ENCODE results near the gene ITGA6. TPM values are rescaled to one million over a fixed set of nuclear protein-coding genes. Genes with fewer than 3 reads are reported as not detected.

Gene ITGA6
- total and polyA plus RNA-seq, 2 experiments from 2014 or later: 16.7 to 64.8 TPM

- Histone ChIP-seq H3K27me3 (no peaks in the 10 kb centered on the region), H3K9me2 (replicated peaks; ENCODE audit: insufficient read depth) (no peaks in the 10 kb centered on the region), H3K4me1 (ENCODE audit: insufficient read depth) (peaks cover 20% of the 10 kb centered on the region), H3K4me3 (no peak overlapping the region), H3K27ac (no peak overlapping the region), H3K79me2 (no peaks in the 10 kb centered on the region), H3K4me2 (no peak overlapping the region), H3K9me3 (ENCODE audit: low read depth) (no peaks in the 10 kb centered on the region), H3K36me3 (replicated peaks; ENCODE audit: insufficient read depth, low read depth) (no peaks in the 10 kb centered on the region), H2AFZ (no peak overlapping the region), H4K20me1 (ENCODE audit: insufficient read depth, poor library complexity, severe bottlenecking) (no peaks in the 10 kb centered on the region)
- no peak for DNase-seq (ENCODE audit: low spot score)
- TF ChIP-seq CTCF (IDR thresholded peaks at IDR 0.05; ENCODE audit: poor library complexity) (no peak), EZH2phosphoT487 (IDR thresholded peaks at IDR 0.05; ENCODE audit: low read depth, severe bottlenecking, unreplicated experiment) (no peak), EZH2 (IDR thresholded peaks at IDR 0.05; ENCODE audit: borderline replicate concordance) (no peak)
These were observed 123.0 kb downstream of the ITGA6 start for GRCh38 chr2:172550419-172550818.

GRCh38 chr2:172551271-172551670 lies 123.9 kb downstream of the ITGA6 start:
- Histone ChIP-seq H3K4me3 (no peak overlapping the region), H3K4me1 (ENCODE audit: insufficient read depth) (peaks cover 20% of the 10 kb centered on the region), H3K9me3 (ENCODE audit: low read depth) (no peaks in the 10 kb centered on the region), H4K20me1 (ENCODE audit: insufficient read depth, poor library complexity, severe bottlenecking) (no peaks in the 10 kb centered on the region), H3K27ac (peak overlapping the region; percentile 30), H3K4me2 (peak overlapping the region; percentile 25), H2AFZ (no peak overlapping the region), H3K36me3 (replicated peaks; ENCODE audit: insufficient read depth, low read depth) (no peaks in the 10 kb centered on the region), H3K79me2 (no peaks in the 10 kb centered on the region), H3K27me3 (no peaks in the 10 kb centered on the region), H3K9me2 (replicated peaks; ENCODE audit: insufficient read depth) (no peaks in the 10 kb centered on the region)
- DNase-seq (ENCODE audit: low spot score): no peak
- TF ChIP-seq CTCF (IDR thresholded peaks at IDR 0.05; ENCODE audit: poor library complexity) (no peak), EZH2phosphoT487 (IDR thresholded peaks at IDR 0.05; ENCODE audit: low read depth, severe bottlenecking, unreplicated experiment) (no peak), EZH2 (IDR thresholded peaks at IDR 0.05; ENCODE audit: borderline replicate concordance) (no peak)

- H3K27ac ChIP-seq: peak overlapping the region; percentile 54
- TF ChIP-seq EZH2 (IDR thresholded peaks at IDR 0.05; ENCODE audit: borderline replicate concordance): no peak
- TF ChIP-seq CTCF (IDR thresholded peaks at IDR 0.05; ENCODE audit: poor library complexity): no peak
- no peak for TF ChIP-seq EZH2phosphoT487 (IDR thresholded peaks at IDR 0.05; ENCODE audit: low read depth, severe bottlenecking, unreplicated experiment)
- H2AFZ ChIP-seq: no peak overlapping the region
- H3K4me1 ChIP-seq (ENCODE audit: insufficient read depth): peaks cover 31% of the 10 kb centered on the region
- H4K20me1 ChIP-seq (ENCODE audit: insufficient read depth, poor library complexity, severe bottlenecking): no peaks in the 10 kb centered on the region
- H3K27me3 ChIP-seq: no peaks in the 10 kb centered on the region
- no peaks in the 10 kb centered on the region for H3K9me3 ChIP-seq (ENCODE audit: low read depth)
- peaks cover 10% of the 10 kb centered on the region for H3K79me2 ChIP-seq
- no peak overlapping the region for H3K4me3 ChIP-seq
- H3K9me2 ChIP-seq (replicated peaks; ENCODE audit: insufficient read depth): no peaks in the 10 kb centered on the region
- peak; percentile 49 for DNase-seq (ENCODE audit: low spot score)
- H3K36me3 ChIP-seq (replicated peaks; ENCODE audit: insufficient read depth, low read depth): no peaks in the 10 kb centered on the region
- H3K4me2 ChIP-seq: no peak overlapping the region
- WGBS (ENCODE audit: low lambda C conversion rate, missing lambda C conversion rate): 74% methylated on average over 4 of the region's 4 CpGs
These were observed 125.3 kb downstream of the ITGA6 start for GRCh38 chr2:172552547-172553291.
